ENCODE results near the gene VDAC1. TPM values are rescaled to one million over a fixed set of nuclear protein-coding genes. Genes with fewer than 3 reads are reported as not detected.
A peak's percentile ranks its signal among the peaks of the same experiment; 100 is the strongest.

The VDAC1 gene
- total RNA-seq, 1 donor from 2014 or later = 218 TPM

GRCh38 chr5:134047687-134048056 lies 42.9 kb upstream of the VDAC1 start:
- no peak overlapping the region for H3K4me3 Mint-ChIP-seq
- H3K27ac Mint-ChIP-seq (ENCODE audit: unreplicated experiment) = no peak overlapping the region
- peaks cover 27% of the 10 kb centered on the region for H3K4me1 Mint-ChIP-seq
- H3K27me3 Mint-ChIP-seq (ENCODE audit: low read depth) = no peaks in the 10 kb centered on the region
- H3K9me3 Mint-ChIP-seq = no peaks in the 10 kb centered on the region
- H3K36me3 Mint-ChIP-seq (ENCODE audit: low read depth) = no peaks in the 10 kb centered on the region
- TF ChIP-seq CTCF (conservative IDR thresholded peaks at IDR 0.05) = no peak
- DNase-seq (ENCODE audit: low read depth, low spot score) = no peak

- no peak for TF ChIP-seq CTCF (conservative IDR thresholded peaks at IDR 0.05)
- H3K4me3 Mint-ChIP-seq = no peak overlapping the region
- peak overlapping the region; percentile 50 for H3K27ac Mint-ChIP-seq (ENCODE audit: unreplicated experiment)
- no peaks in the 10 kb centered on the region for H3K27me3 Mint-ChIP-seq (ENCODE audit: low read depth)
- no peak for DNase-seq (ENCODE audit: low read depth, low spot score)
- no peaks in the 10 kb centered on the region for H3K9me3 Mint-ChIP-seq
- H3K4me1 Mint-ChIP-seq = peaks cover 24% of the 10 kb centered on the region
- H3K36me3 Mint-ChIP-seq (ENCODE audit: low read depth) = no peaks in the 10 kb centered on the region
Measured at GRCh38 chr5:134046801-134047686, 42.3 kb upstream of the VDAC1 start.

GRCh38 chr5:134046330-134046729 lies 41.6 kb upstream of the VDAC1 start:
- Mint-ChIP-seq H3K4me1 (peaks cover 20% of the 10 kb centered on the region), H3K9me3 (no peaks in the 10 kb centered on the region), H3K36me3 (ENCODE audit: low read depth) (no peaks in the 10 kb centered on the region), H3K27me3 (ENCODE audit: low read depth) (no peaks in the 10 kb centered on the region), H3K27ac (ENCODE audit: unreplicated experiment) (no peak overlapping the region), H3K4me3 (no peak overlapping the region)
- no peak for TF ChIP-seq CTCF (conservative IDR thresholded peaks at IDR 0.05)
- DNase-seq (ENCODE audit: low read depth, low spot score) = no peak

- Mint-ChIP-seq H3K27me3 (ENCODE audit: low read depth) (no peaks in the 10 kb centered on the region), H3K36me3 (ENCODE audit: low read depth) (no peaks in the 10 kb centered on the region), H3K4me1 (peaks cover 20% of the 10 kb centered on the region), H3K9me3 (no peaks in the 10 kb centered on the region), H3K4me3 (no peak overlapping the region), H3K27ac (ENCODE audit: unreplicated experiment) (no peak overlapping the region)
- no peak for TF ChIP-seq CTCF (conservative IDR thresholded peaks at IDR 0.05)
- DNase-seq (ENCODE audit: low read depth, low spot score) = no peak
Measured at GRCh38 chr5:134043793-134044792, 39.3 kb upstream of the VDAC1 start.

GRCh38 chr5:134041570-134042411 lies 37.0 kb upstream of the VDAC1 start:
- Mint-ChIP-seq H3K27me3 (ENCODE audit: low read depth) (no peaks in the 10 kb centered on the region), H3K4me1 (peaks cover 4% of the 10 kb centered on the region), H3K4me3 (no peak overlapping the region), H3K27ac (ENCODE audit: unreplicated experiment) (no peak overlapping the region), H3K9me3 (no peaks in the 10 kb centered on the region), H3K36me3 (ENCODE audit: low read depth) (no peaks in the 10 kb centered on the region)
- no peak for DNase-seq (ENCODE audit: low read depth, low spot score)
- no peak for TF ChIP-seq CTCF (conservative IDR thresholded peaks at IDR 0.05)
